Stimulated activated CD8-positive, alpha-beta memory T cell treated with anti-CD3 and anti-CD28 coated beads, Interleukin-15, amount 100 ng/mL, for 1 hour (primary cell): ENCODE measurements around the gene FOXD4L4.
"Not testable (repeated sequence)": the region's sequence is repeated elsewhere in the genome, so short reads cannot be mapped to it uniquely, and the experiment has no call there.

Experiments used
- DNase-seq: peaks from one replicate; pipeline ENCODE4 v3.0.0-alpha.2; 2020; ENCODE audit warnings: low read depth

FOXD4L4 gene

DNA sequence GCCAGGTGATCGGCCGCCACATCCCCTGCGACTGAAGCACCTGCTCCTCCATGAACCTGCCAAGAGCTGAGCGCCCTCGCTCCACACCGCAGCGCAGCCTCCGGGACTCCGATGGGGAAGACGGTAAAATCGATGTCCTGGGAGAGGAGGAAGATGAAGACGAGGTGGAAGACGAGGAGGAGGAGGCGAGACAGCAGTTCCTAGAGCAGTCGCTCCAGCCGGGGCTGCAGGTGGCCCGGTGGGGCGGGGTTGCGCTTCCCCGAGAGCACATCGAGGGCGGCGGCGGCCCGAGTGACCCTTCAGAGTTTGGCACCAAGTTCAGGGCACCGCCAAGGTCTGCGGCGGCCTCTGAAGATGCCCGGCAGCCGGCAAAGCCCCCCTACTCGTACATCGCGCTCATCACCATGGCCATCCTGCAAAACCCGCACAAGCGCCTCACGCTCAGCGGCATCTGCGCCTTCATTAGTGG is at the start of gene FOXD4L4:
Gene FOXD4L4 (plus strand): TSS at position 51 of the 469 bp plus-strand sequence. CDS start 0 bp downstream, at position 51.
- not testable (repeated sequence) for DNase-seq

DNA sequence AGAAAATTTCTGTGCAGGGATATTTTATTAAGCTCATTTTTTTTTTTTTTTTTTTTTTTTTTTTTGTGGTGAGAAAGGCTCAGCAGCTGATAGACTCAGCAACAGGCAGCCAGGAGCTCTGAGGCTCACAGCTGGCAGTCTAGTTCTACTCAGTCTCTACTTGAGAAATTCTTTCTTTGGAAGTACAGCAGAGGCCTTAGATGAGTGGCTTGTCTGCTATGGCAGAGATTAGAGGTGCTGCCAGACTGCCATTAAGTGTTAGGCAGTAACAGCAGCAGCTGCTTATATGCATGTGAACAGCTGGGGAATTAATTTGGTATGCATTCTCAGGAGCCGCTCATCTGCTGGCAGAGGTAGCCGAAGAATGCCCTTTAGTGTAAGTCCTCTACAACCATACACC is 33.4 kb upstream of the FOXD4L4 start:
- DNase-seq, result not testable (repeated sequence)

DNA sequence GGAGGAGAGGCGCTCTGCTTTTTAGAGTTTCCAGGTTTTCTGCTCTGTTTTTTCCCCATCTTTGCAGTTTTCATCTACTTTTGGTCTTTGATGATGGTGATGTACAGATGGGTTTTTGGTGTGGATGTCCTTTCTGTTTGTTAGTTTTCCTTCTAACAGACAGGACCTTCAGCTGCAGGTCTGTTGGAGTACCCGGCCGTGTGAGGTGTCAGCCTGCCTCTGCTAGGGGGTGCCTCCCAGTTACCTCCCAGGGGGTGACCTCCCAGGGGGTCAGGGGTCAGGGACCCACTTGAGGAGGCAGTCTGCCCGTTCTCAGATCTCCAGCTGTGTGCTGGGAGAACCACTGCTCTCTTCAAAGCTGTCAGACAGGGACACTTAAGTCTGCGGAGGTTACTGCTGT is 22.5 kb upstream of the FOXD4L4 start:
- DNase-seq, result not testable (repeated sequence)

DNA sequence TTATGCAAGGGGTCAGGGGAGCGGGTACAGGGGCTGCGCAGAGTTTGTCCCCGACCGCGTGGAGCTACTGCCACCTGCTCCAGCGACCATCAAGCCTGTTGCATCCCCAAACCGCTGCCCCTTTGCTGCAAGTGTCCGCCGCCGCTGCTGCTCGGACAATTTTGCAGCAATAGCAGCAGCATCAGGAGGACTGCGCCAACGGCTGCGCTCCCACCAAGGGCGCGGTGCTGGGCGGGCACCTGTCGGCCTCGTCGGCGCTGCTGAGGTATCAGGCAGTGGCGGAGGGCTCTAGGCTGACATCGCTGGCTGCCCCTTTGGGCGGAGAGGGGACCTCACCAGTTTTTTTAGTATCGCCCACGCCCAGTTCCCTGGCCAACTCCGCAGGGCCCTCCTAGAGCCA is 1.2 kb downstream of the FOXD4L4 start:
- DNase-seq, result not testable (repeated sequence)
